Spleen (tissue), 11 donors: Measurements from ENCODE around the gene NATD1. TPM values are rescaled to one million over a fixed set of nuclear protein-coding genes. Genes with fewer than 3 reads are reported as not detected.

Experiments used
- DNase-seq: peaks from one replicate; pipeline ENCODE4 v3.0.0-alpha.2; 2020
- H3K27ac ChIP-seq, 8 donors: fragments of 200-600 bp; sonication (generic) in 7 of 8; 1 replicate in 4 of 8; 2 replicates in 4 of 8; pipeline versions ENCODE4 v1.5.0 to v1.8.0; 2016 to 2021; ENCODE audit warnings: inconsistent platforms in 4 of 8, mild to moderate bottlenecking in 4 of 8, moderate library complexity in 1 of 8
- H3K27me3 ChIP-seq, 7 donors: fragments of 200-600 bp; sonication (generic) in 6 of 7; replicated peaks in 1 of 7; 1 replicate in 4 of 7; 2 replicates in 3 of 7; pipeline versions ENCODE4 v1.5.0 to v1.8.0; 2016 to 2021; ENCODE audit warnings: inconsistent platforms in 3 of 7, mild to moderate bottlenecking in 1 of 7
- H3K36me3 ChIP-seq, 6 donors: fragments of 200-600 bp; sonication (generic) in 5 of 6; 1 replicate in 4 of 6; 2 replicates in 2 of 6; pipeline versions ENCODE4 v1.5.0 to v1.8.0; 2016 to 2021; ENCODE audit warnings: inconsistent platforms in 2 of 6
- H3K4me1 ChIP-seq, 6 donors: fragments of 200-600 bp; sonication (generic) in 5 of 6; 1 replicate in 3 of 6; 2 replicates in 3 of 6; pipeline versions ENCODE4 v1.5.0 to v1.8.0; 2016 to 2021; ENCODE audit warnings: inconsistent platforms in 3 of 6
- H3K4me3 ChIP-seq, 8 donors: fragments of 200-600 bp; sonication (generic) in 7 of 8; 1 replicate in 4 of 8; 2 replicates in 4 of 8; pipeline versions ENCODE4 v1.5.0 to v1.8.0; 2016 to 2021; ENCODE audit warnings: inconsistent platforms in 4 of 8, mild to moderate bottlenecking in 4 of 8, moderate library complexity in 2 of 8
- H3K9me3 ChIP-seq, 8 donors: fragments of 200-600 bp; sonication (generic) in 7 of 8; 1 replicate in 4 of 8; 2 replicates in 4 of 8; pipeline versions ENCODE4 v1.5.0 to v1.8.0; 2016 to 2021; ENCODE audit warnings: inconsistent platforms in 4 of 8
- CTCF ChIP-seq, 11 experiments: fragments of 200-600 bp in 7 of 11; fragments of 450-650 bp in 4 of 11; sonication (generic) in 4 of 11; IDR thresholded peaks in 8 of 11; conservative IDR thresholded peaks in 3 of 11; 1 replicate in 7 of 11; 2 replicates in 4 of 11; pipeline versions ENCODE4 v1.4.0 to v1.8.0; 2016 to 2021; ENCODE audit warnings: antibody characterized with exemption in 11 of 11, inconsistent platforms in 4 of 11, mild to moderate bottlenecking in 1 of 11
- POLR2A ChIP-seq, 3 donors: fragments of 450-650 bp; IDR thresholded peaks; one replicate each; pipeline ENCODE4 v1.5.1; 2017; ENCODE audit warnings: antibody characterized with exemption in 3 of 3, mild to moderate bottlenecking in 1 of 3
- POLR2AphosphoS5 ChIP-seq, 3 donors: sonication (generic); formaldehyde crosslinking; IDR thresholded peaks; one replicate each; pipeline ENCODE4 v1.5.1; 2017; ENCODE audit warnings: antibody characterized with exemption in 3 of 3
- WGBS, 5 donors: extraction: QIAGEN DNeasy Blood & Tissue Kit in 3 of 5; methylation state at CpG; one replicate each; pipeline versions ENCODE4 v1.1.5 to v1.1.7; 2013 to 2018; 5-methylcytosine and 5-hydroxymethylcytosine counted together
- intact Hi-C: fragments of 100-400 bp; cut with DNase I; formaldehyde crosslinking; loops from one replicate; pipeline ENCODE4 v1.15.0; 2023; ENCODE audit warnings: low total_unique reads
- polyA plus RNA-seq, 3 donors: library from polyadenylated mRNA; stranded (reverse); fragments of 200-250 nt; gene quantifications; one replicate each; pipeline ENCODE4 v1.2.1, GENCODE V29; 2013
- total RNA-seq, 7 donors: library from RNA; depleted of rRNA in 3 of 7; stranded (reverse); fragments of >200 nt in 3 of 7; fragmentation: NEBNext Ultra II Directional in 4 of 7; extraction: Animal tissue kit (Norgen Biotek cat#: 25700) in 4 of 7; gene quantifications; one replicate each; pipeline versions ENCODE4 v1.1.0 to v1.2.1, GENCODE V29; 2016 to 2021
- donor health status: healthy with polysubstance abuse.
- donor health status: DM: no; HTN: no; CAD: no; lungs with moderate emphysema.
- donor health status: DM: no; HTN: no; CAD: no.
- donor health status: Bipolar disorder and iron deficiency.
- donor health status: healthy.
- donor health status: DM: no; HTN: no; CAD: no.
- donor health status: DM: yes; HTN: yes; CAD: no.

The NATD1 gene
- total and polyA plus RNA-seq, 10 donors = 1.3 to 31.0 (median 12.6) TPM

- DNase-seq = no peak
- TF ChIP-seq CTCF (IDR thresholded peaks at IDR 0.05 in 8 of 11, conservative IDR thresholded peaks at IDR 0.05 in 3 of 11) (no peak), POLR2AphosphoS5 (IDR thresholded peaks at IDR 0.05) (no peak), POLR2A (IDR thresholded peaks at IDR 0.05) (no peak)
- intact Hi-C loops = no loop called here
- 73 to 91% (median 76%) methylated on average over 7 of the region's 7 CpGs for WGBS, 5 donors
- Histone ChIP-seq H3K36me3 (no peaks in the 10 kb centered on the region), H3K9me3 (peaks cover 0 to 13% (median 8%) of the 10 kb centered on the region in 8 donors), H3K4me3 (no peak overlapping the region), H3K27ac (no peak overlapping the region), H3K4me1 (no peaks in the 10 kb centered on the region), H3K27me3 (no peaks in the 10 kb centered on the region)
Measured at GRCh38 chr17:21233581-21234347, 19.4 kb downstream of the NATD1 start.

GRCh38 chr17:21232033-21232749 is 21.0 kb downstream of the NATD1 start:
- H3K36me3 ChIP-seq = no peaks in the 10 kb centered on the region
- DNase-seq = no peak
- whole genome bisulfite sequencing, 5 donors = 87 to 95% (median 91%) methylated on average over 4 of the region's 4 CpGs
- TF ChIP-seq CTCF (IDR thresholded peaks at IDR 0.05 in 8 of 11, conservative IDR thresholded peaks at IDR 0.05 in 3 of 11) (no peak), POLR2A (IDR thresholded peaks at IDR 0.05) (no peak), POLR2AphosphoS5 (IDR thresholded peaks at IDR 0.05) (no peak)
- H3K4me1 ChIP-seq = no peaks in the 10 kb centered on the region
- H3K4me3 ChIP-seq = no peak overlapping the region
- intact Hi-C loops = no loop called here
- no peak overlapping the region for H3K27ac ChIP-seq
- peaks cover 0 to 13% (median 8%) of the 10 kb centered on the region in 8 donors for H3K9me3 ChIP-seq
- no peaks in the 10 kb centered on the region for H3K27me3 ChIP-seq

DNA sequence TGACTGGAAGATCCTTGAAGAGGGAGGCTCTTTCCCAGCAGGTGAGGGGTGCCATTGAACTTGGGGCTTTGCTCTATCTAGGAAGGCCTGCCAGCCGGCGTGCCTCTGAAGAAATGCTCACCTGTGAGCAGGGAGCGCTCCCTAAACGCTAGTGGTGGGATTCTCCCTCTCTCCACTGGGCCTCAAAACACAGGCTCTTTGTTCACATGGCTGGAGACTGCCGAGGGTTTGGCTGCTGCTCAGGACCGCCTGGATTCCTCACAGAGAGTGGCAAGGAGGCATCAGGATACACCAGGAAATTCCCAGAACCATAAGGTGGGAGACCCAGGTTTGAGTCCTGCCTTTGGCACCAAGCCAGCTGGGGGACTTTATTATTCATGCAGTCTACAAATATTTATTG is 21.7 kb downstream of the NATD1 start:
- no peaks in the 10 kb centered on the region for H3K36me3 ChIP-seq
- no peaks in the 10 kb centered on the region for H3K4me1 ChIP-seq
- no peak overlapping the region for H3K27ac ChIP-seq
- WGBS, 5 donors = 67 to 94% (median 91%) methylated on average over 4 to 6 of the region's 6 CpGs
- intact Hi-C loops = no loop called here
- no peaks in the 10 kb centered on the region for H3K27me3 ChIP-seq
- H3K9me3 ChIP-seq = peaks cover 0 to 13% (median 8%) of the 10 kb centered on the region in 8 donors
- H3K4me3 ChIP-seq = no peak overlapping the region
- no peak for DNase-seq
- TF ChIP-seq CTCF (IDR thresholded peaks at IDR 0.05 in 8 of 11, conservative IDR thresholded peaks at IDR 0.05 in 3 of 11) (no peak), POLR2A (IDR thresholded peaks at IDR 0.05) (no peak), POLR2AphosphoS5 (IDR thresholded peaks at IDR 0.05) (no peak)

DNA sequence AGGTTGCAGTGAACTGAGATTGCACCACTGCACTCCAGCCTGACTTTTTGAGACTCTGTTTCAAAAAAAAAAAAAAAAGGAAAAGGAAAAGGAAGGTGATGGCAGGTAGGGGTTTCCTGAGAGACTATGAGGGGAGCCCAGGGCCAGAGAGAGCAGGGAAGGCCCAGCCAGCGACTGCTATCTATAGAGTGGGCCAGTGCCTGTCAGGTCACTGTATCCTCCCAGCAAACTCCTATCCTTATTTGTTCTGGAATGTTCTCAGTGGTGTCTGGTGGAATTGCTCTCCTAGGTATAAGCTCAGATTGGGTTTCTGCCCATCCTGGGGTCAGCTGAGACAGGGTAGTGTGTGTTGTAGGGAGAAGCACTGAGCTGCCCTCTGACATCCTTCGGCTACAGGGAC is 24.4 kb downstream of the NATD1 start:
- H3K27ac ChIP-seq = no peak overlapping the region
- TF ChIP-seq CTCF (IDR thresholded peaks at IDR 0.05 in 8 of 11, conservative IDR thresholded peaks at IDR 0.05 in 3 of 11) (no peak), POLR2AphosphoS5 (IDR thresholded peaks at IDR 0.05) (no peak), POLR2A (IDR thresholded peaks at IDR 0.05) (no peak)
- no peaks in the 10 kb centered on the region for H3K27me3 ChIP-seq
- no peaks in the 10 kb centered on the region for H3K36me3 ChIP-seq
- intact Hi-C loops = no loop called here
- H3K9me3 ChIP-seq = peaks cover 0 to 13% (median 8%) of the 10 kb centered on the region in 8 donors
- WGBS, 5 donors = 63 to 84% (median 75%) methylated on average over 2 of the region's 2 CpGs
- no peak for DNase-seq
- H3K4me3 ChIP-seq = no peak overlapping the region
- H3K4me1 ChIP-seq = peaks cover 0 to 5% (median 0%) of the 10 kb centered on the region in 6 donors
